Measurements from ENCODE around the gene ATXN7. TPM values are rescaled to one million over a fixed set of nuclear protein-coding genes. Genes with fewer than 3 reads are reported as not detected.

The ATXN7 gene
- total RNA-seq, 1 experiment from 2014 or later, result 27.5 TPM

DNA sequence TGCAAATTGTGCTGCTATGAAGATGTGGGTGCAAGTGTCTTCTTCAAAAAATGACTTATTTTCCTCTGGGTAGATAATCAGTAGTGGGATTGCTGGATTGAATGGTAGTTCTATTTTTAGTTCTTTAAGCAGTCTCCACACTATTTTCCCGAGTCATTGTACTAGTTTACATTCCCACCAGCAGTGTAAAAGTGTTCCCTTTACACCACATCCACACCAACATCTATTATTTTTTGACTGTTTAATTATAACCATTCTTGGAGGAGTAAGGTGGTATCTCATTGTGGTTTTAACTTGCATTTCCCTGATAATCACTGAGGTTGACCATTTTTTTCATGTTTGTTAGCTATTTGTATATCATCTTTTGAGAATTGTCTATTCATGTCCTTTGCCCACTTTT is 179.3 kb downstream of the ATXN7 start:
- TF ChIP-seq ZFX (IDR thresholded peaks at IDR 0.05), result no peak
- ChIA-PET POLR2A (no interaction called here), CTCF (no interaction called here), RAD21 (ENCODE audit: low non-redundant PET in 1 of 2, low total read pairs in 2 of 2, uncharacterized antibody in 2 of 2, unreplicated experiment in 2 of 2) (no interaction called here)
- intact Hi-C loops (cut with micrococcal nuclease), result no loop called here
- DNase-seq (ENCODE audit: low read depth, low spot score) (no peak), ATAC-seq (no peak)
- no peak overlapping the region for H3K27ac ChIP-seq (ENCODE audit: low read depth, low read length)
- no peak overlapping the region for H2AFZ ChIP-seq (ENCODE audit: low read depth, low read length, poor library complexity, severe bottlenecking)
- no peaks in the 10 kb centered on the region for H4K20me1 ChIP-seq (ENCODE audit: insufficient read depth)
- H3K4me1 ChIP-seq (ENCODE audit: control insufficient read depth in 1 of 2, insufficient read depth in 2 of 2, low read length in 2 of 2), result no peaks in the 10 kb centered on the region
- no peaks in the 10 kb centered on the region for H3K79me2 ChIP-seq (ENCODE audit: insufficient read depth, low read length)
- no peaks in the 10 kb centered on the region for H3K36me3 ChIP-seq (ENCODE audit: control insufficient read depth in 1 of 2, insufficient read depth in 2 of 2, low read length in 2 of 2)
- H3K27me3 ChIP-seq (ENCODE audit: insufficient read depth, low read length), result peaks cover 67% of the 10 kb centered on the region
- BruUV-seq (replicated peaks), result no TSS peak
- no peak overlapping the region for H3K4me3 ChIP-seq (replicated peaks in 1 of 2; ENCODE audit: low read depth in 1 of 2, low read length in 2 of 2)
- no peaks in the 10 kb centered on the region for H3K9me2 ChIP-seq (ENCODE audit: insufficient read depth)
- H3K4me2 ChIP-seq (ENCODE audit: low read length), result no peak overlapping the region
- no peaks in the 10 kb centered on the region for H3K9me3 ChIP-seq (ENCODE audit: control insufficient read depth in 1 of 2, insufficient read depth in 1 of 2, low read depth in 1 of 2, low read length in 2 of 2)
- H3K9ac ChIP-seq (ENCODE audit: low read length), result no peak overlapping the region

DNA sequence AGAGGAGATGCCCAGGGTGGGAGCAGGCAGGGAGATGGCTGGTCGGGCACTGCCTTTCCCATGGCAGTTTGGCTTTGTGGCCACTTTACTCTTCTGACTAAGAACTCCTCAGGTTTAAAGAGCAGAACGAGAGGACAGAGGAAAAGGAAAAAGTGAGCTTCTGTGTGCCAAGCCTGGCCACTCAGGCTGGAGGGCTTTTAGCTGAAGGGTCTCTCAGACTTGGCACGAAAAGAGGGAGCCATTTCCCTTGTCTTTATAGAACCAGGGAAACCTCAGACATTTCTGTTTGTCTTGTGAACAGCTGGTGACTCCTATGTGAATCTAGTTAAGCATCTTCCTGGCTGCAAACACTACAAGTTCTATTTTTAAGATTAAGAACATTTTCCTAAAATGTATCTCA is 182.9 kb downstream of the ATXN7 start:
- Histone ChIP-seq H3K27ac (ENCODE audit: low read depth, low read length) (no peak overlapping the region), H3K9ac (ENCODE audit: low read length) (no peak overlapping the region), H2AFZ (ENCODE audit: low read depth, low read length, poor library complexity, severe bottlenecking) (no peak overlapping the region), H3K36me3 (ENCODE audit: control insufficient read depth in 1 of 2, insufficient read depth in 2 of 2, low read length in 2 of 2) (no peaks in the 10 kb centered on the region), H4K20me1 (ENCODE audit: insufficient read depth) (no peaks in the 10 kb centered on the region), H3K4me1 (ENCODE audit: control insufficient read depth in 1 of 2, insufficient read depth in 2 of 2, low read length in 2 of 2) (no peaks in the 10 kb centered on the region), H3K79me2 (ENCODE audit: insufficient read depth, low read length) (no peaks in the 10 kb centered on the region), H3K9me3 (ENCODE audit: control insufficient read depth in 1 of 2, insufficient read depth in 1 of 2, low read depth in 1 of 2, low read length in 2 of 2) (no peaks in the 10 kb centered on the region), H3K9me2 (ENCODE audit: insufficient read depth) (no peaks in the 10 kb centered on the region), H3K4me3 (replicated peaks in 1 of 2; ENCODE audit: low read depth in 1 of 2, low read length in 2 of 2) (no peak overlapping the region), H3K27me3 (ENCODE audit: insufficient read depth, low read length) (peaks cover 56% of the 10 kb centered on the region), H3K4me2 (ENCODE audit: low read length) (no peak overlapping the region)
- intact Hi-C loops (cut with micrococcal nuclease), result no loop called here
- TF ChIP-seq RAD21 (IDR thresholded peaks at IDR 0.05; ENCODE audit: low read depth), result no peak
- TF ChIP-seq CEBPB (IDR thresholded peaks at IDR 0.05; ENCODE audit: low read depth), result no peak
- no peak for TF ChIP-seq ZNF274 (IDR thresholded peaks at IDR 0.05; ENCODE audit: low read depth, low read length)
- no peak for TF ChIP-seq SRF (IDR thresholded peaks at IDR 0.05; ENCODE audit: low read depth)
- no peak for TF ChIP-seq ZBTB33 (IDR thresholded peaks at IDR 0.05; ENCODE audit: extremely low read depth, insufficient replicate concordance, low read length)
- no peak for TF ChIP-seq ELF1 (IDR thresholded peaks at IDR 0.05; ENCODE audit: borderline replicate concordance, low read depth)
- TF ChIP-seq, protein P1, sequence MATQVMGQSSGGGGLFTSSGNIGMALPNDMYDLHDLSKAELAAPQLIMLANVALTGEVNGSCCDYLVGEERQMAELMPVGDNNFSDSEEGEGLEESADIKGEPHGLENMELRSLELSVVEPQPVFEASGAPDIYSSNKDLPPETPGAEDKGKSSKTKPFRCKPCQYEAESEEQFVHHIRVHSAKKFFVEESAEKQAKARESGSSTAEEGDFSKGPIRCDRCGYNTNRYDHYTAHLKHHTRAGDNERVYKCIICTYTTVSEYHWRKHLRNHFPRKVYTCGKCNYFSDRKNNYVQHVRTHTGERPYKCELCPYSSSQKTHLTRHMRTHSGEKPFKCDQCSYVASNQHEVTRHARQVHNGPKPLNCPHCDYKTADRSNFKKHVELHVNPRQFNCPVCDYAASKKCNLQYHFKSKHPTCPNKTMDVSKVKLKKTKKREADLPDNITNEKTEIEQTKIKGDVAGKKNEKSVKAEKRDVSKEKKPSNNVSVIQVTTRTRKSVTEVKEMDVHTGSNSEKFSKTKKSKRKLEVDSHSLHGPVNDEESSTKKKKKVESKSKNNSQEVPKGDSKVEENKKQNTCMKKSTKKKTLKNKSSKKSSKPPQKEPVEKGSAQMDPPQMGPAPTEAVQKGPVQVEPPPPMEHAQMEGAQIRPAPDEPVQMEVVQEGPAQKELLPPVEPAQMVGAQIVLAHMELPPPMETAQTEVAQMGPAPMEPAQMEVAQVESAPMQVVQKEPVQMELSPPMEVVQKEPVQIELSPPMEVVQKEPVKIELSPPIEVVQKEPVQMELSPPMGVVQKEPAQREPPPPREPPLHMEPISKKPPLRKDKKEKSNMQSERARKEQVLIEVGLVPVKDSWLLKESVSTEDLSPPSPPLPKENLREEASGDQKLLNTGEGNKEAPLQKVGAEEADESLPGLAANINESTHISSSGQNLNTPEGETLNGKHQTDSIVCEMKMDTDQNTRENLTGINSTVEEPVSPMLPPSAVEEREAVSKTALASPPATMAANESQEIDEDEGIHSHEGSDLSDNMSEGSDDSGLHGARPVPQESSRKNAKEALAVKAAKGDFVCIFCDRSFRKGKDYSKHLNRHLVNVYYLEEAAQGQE (IDR thresholded peaks at IDR 0.05; ENCODE audit: low read depth), result no peak
- TF ChIP-seq, protein P2, sequence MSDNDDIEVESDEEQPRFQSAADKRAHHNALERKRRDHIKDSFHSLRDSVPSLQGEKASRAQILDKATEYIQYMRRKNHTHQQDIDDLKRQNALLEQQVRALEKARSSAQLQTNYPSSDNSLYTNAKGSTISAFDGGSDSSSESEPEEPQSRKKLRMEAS (IDR thresholded peaks at IDR 0.05), result no peak
- ATAC-seq, result no peak
- ChIA-PET POLR2A (no interaction called here), CTCF (no interaction called here), RAD21 (ENCODE audit: low non-redundant PET in 1 of 2, low total read pairs in 2 of 2, uncharacterized antibody in 2 of 2, unreplicated experiment in 2 of 2) (no interaction called here)
- DNase-seq (ENCODE audit: low read depth, low spot score), result no peak
- no TSS peak for BruUV-seq (replicated peaks)

All from HCT116 (cell line).